HUES48 (cell line): ENCODE measurements around the gene LBHD1.
A peak's percentile ranks its signal among the peaks of the same experiment; 100 is the strongest.
"Not testable (repeated sequence)": the region's sequence is repeated elsewhere in the genome, so short reads cannot be mapped to it uniquely, and the experiment has no call there.

ENCODE experiments used
- H3K27ac ChIP-seq: one replicate; pipeline ENCODE4 v1.7.0; 2013; ENCODE audit warnings: low read depth, low read length, inconsistent platforms
- H3K27me3 ChIP-seq: 2 replicates; pipeline ENCODE4 v1.6.1; 2013; ENCODE audit warnings: mild to moderate bottlenecking, low read length; ENCODE audit not compliant: control insufficient read depth, insufficient read depth
- H3K36me3 ChIP-seq: 2 replicates; pipeline ENCODE4 v1.6.1; 2013; ENCODE audit warnings: low read length; ENCODE audit not compliant: control insufficient read depth, insufficient read depth
- H3K4me1 ChIP-seq: 2 replicates; pipeline ENCODE4 v1.6.1; 2013; ENCODE audit warnings: mild to moderate bottlenecking, low read length; ENCODE audit not compliant: control insufficient read depth, insufficient read depth
- H3K4me3 ChIP-seq: 2 replicates; pipeline ENCODE4 v1.5.1; 2013; ENCODE audit warnings: mild to moderate bottlenecking, low read depth, low read length
- H3K9ac ChIP-seq: 2 replicates; pipeline ENCODE4 v1.6.1; 2013; ENCODE audit warnings: mild to moderate bottlenecking, low read depth, low read length, moderate library complexity
- H3K9me3 ChIP-seq: 2 replicates; pipeline ENCODE4 v1.6.1; 2013; ENCODE audit warnings: low read length; ENCODE audit not compliant: control insufficient read depth, insufficient read depth

The LBHD1 gene

DNA sequence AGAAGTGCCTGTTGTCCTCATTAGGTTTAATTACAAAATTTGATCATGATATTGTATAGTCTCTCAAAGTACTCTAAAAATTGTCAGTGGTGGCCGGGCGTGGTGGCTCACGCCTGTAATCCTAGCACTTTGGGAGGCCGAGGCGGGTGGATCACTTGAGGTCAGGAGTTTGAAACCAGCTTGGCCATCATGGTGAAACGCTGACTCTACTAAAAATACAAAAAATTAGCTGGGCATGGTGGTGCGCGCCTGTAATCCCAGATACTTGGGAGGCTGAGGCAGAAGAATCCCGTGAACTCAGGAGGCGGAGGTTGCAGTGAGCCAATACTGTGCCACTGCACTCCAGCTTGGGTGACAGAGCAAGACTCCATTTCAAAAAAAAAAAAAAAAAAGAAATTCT lies 3.3 kb upstream of the LBHD1 start:
- H3K9me3 ChIP-seq, H3K27me3 ChIP-seq, H3K9ac ChIP-seq, H3K4me1 ChIP-seq, H3K4me3 ChIP-seq, H3K27ac ChIP-seq: not testable (repeated sequence)
- peaks cover 41% of the 10 kb centered on the region for H3K36me3 ChIP-seq

GRCh38 chr11:62673196-62673525 lies 1.1 kb upstream of the LBHD1 start:
- no peaks in the 10 kb centered on the region for H3K9me3 ChIP-seq
- H3K4me3 ChIP-seq: no peak overlapping the region
- no peaks in the 10 kb centered on the region for H3K27me3 ChIP-seq
- H3K4me1 ChIP-seq: peaks cover 5% of the 10 kb centered on the region; the same call in 1 of the 2 replicates
- no peak overlapping the region for H3K27ac ChIP-seq
- peaks cover 41% of the 10 kb centered on the region for H3K36me3 ChIP-seq
- H3K9ac ChIP-seq: no peak overlapping the region

GRCh38 chr11:62671236-62671607 lies 845 bp downstream of the LBHD1 start:
- peak overlapping the region; percentile 83 for H3K9ac ChIP-seq
- no peaks in the 10 kb centered on the region for H3K27me3 ChIP-seq
- peak overlapping the region; percentile 96 for H3K27ac ChIP-seq
- H3K9me3 ChIP-seq: no peaks in the 10 kb centered on the region
- H3K4me1 ChIP-seq: peaks cover 11% of the 10 kb centered on the region; the same call in 1 of the 2 replicates
- peak overlapping the region; percentile 87 for H3K4me3 ChIP-seq
- H3K36me3 ChIP-seq: peaks cover 36% of the 10 kb centered on the region

DNA sequence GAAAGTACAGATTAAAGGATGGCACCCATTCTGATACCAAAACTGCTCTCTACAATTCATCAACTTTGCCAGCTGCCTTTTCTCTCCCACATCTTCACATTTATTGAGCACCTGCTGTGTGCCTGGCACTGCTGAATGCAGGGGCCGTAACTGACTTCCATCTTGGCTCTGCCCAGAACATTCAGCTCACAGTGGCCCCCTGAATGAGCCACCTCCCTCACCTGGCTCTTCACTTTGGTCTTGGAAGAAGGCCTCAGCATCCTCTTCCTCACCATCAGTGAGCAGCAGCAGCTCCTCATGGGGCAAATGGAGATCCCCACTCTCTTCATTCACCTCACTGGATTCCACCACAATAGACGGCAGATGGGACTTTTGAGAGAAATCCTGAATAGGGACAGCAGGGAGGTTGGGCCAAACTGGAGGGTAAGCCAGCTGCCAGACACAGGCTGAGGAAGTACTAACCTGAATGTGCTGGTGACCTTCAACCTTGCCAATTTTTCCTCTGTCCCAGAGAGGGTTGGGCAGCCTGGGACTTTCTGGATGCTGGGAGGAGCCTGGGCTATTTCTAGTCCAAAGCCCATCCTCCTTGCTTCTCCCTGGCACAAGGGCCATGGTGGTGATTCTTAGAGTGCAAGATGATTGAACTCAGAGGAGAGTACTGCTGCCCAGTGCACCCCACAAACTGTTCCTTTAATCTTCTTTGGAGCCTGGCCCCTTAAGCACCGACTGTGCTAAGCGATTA lies 2.5 kb downstream of the LBHD1 start:
- H3K4me3 ChIP-seq: no peak overlapping the region
- no peaks in the 10 kb centered on the region for H3K9me3 ChIP-seq
- no peak overlapping the region for H3K9ac ChIP-seq
- H3K27me3 ChIP-seq: no peaks in the 10 kb centered on the region
- peaks cover 12% of the 10 kb centered on the region; the same call in 1 of the 2 replicates for H3K4me1 ChIP-seq
- H3K36me3 ChIP-seq: peaks cover 33% of the 10 kb centered on the region
- H3K27ac ChIP-seq: peak overlapping the region; percentile 58

DNA sequence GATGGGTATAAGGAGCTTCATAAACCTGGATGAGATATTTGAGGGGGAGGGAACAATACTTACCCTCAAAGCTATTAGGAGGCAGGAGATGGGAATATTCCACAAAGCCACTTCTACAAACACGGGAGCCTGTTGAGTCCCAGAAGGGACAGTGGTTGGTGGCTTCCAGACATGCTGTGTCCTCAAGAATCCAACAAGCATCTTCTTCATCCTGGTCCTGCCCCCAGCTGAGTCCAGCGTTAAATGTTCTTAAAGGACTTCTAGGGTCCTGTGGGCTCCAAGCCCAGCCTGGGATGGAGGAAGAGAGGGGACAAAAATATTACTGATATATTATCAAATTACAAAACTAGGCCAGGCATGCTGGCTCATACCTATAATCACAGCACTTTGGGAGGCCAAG lies 4.6 kb downstream of the LBHD1 start:
- peak overlapping the region; percentile 73; the same call in 1 of the 2 replicates for H3K4me3 ChIP-seq
- H3K9ac ChIP-seq: no peak overlapping the region; the same call in 1 of the 2 replicates
- peak overlapping the region; percentile 97 for H3K27ac ChIP-seq
- peaks cover 25% of the 10 kb centered on the region for H3K36me3 ChIP-seq
- H3K4me1 ChIP-seq: peaks cover 12% of the 10 kb centered on the region; the same call in 1 of the 2 replicates
- H3K27me3 ChIP-seq: no peaks in the 10 kb centered on the region
- H3K9me3 ChIP-seq: no peaks in the 10 kb centered on the region

GRCh38 chr11:62666259-62666926 lies 5.7 kb downstream of the LBHD1 start:
- peak overlapping the region; percentile 97 for H3K27ac ChIP-seq
- H3K4me1 ChIP-seq: peaks cover 12% of the 10 kb centered on the region; the same call in 1 of the 2 replicates
- no peaks in the 10 kb centered on the region for H3K27me3 ChIP-seq
- peak overlapping the region; percentile 73 for H3K4me3 ChIP-seq
- H3K9ac ChIP-seq: peak overlapping the region; percentile 98
- no peaks in the 10 kb centered on the region for H3K9me3 ChIP-seq
- H3K36me3 ChIP-seq: peaks cover 30% of the 10 kb centered on the region

GRCh38 chr11:62665599-62666258 lies 6.3 kb downstream of the LBHD1 start:
- Histone ChIP-seq H3K4me3 (peak overlapping the region; percentile 73), H3K27ac (peak overlapping the region; percentile 97), H3K4me1 (peaks cover 12% of the 10 kb centered on the region; the same call in 1 of the 2 replicates), H3K27me3 (no peaks in the 10 kb centered on the region), H3K9ac (peak overlapping the region; percentile 98), H3K36me3 (peaks cover 30% of the 10 kb centered on the region), H3K9me3 (no peaks in the 10 kb centered on the region)

GRCh38 chr11:62665075-62665598 lies 6.9 kb downstream of the LBHD1 start, which contains the start of the genes C11orf98 and CSKMT:
Gene C11orf98 (minus strand): TSS chr11:62665210. CDS start chr11:62665169, 41 bp downstream.
Gene CSKMT (plus strand): TSS chr11:62665312. CDS start chr11:62665880, 568 bp downstream.
- H3K27me3 ChIP-seq: no peaks in the 10 kb centered on the region
- no peaks in the 10 kb centered on the region for H3K9me3 ChIP-seq
- H3K4me3 ChIP-seq: peak within 1 kb of the TSS; percentile 73
- peaks cover 12% of the 10 kb centered on the region; the same call in 1 of the 2 replicates for H3K4me1 ChIP-seq
- H3K36me3 ChIP-seq: peaks cover 30% of the 10 kb centered on the region
- H3K9ac ChIP-seq: peak within 1 kb of the TSS; percentile 98
- H3K27ac ChIP-seq: peak within 1 kb of the TSS; percentile 97

DNA sequence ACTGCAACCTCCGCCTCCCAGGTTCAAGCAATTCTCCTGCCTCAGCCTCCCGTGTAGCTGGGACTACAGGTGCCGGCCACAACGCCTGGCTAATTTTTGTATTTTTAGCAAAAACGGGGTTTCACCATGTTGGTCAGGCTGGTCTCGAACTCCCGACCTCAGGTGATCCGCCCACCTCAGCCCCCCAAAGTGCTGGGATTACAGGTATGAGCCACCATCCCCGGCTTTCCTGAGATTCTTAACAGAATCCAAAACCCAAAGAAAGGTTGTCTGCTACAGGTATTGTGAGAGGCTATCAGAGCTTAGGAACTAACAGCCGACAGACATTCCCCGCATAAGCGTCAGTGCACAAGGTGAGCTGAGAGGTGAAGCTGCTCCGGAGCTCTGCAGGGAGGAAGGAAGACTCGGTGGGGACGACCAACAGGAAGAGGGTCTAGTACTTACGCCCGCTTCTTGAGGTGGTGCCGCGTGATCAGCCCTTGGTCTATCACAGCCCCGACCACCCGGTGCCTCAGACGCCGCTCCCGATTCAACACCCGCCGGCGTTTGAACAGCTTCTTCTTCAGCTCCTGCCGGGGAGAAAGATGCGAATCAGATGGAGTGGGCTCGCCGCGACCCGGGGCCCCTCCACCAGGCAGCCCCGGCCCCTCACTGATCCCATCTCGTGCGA lies 7.5 kb downstream of the LBHD1 start:
- Histone ChIP-seq H3K9ac (peak overlapping the region; percentile 89), H3K36me3 (peaks cover 30% of the 10 kb centered on the region), H3K27ac (peak overlapping the region; percentile 97), H3K9me3 (no peaks in the 10 kb centered on the region), H3K4me1 (peaks cover 12% of the 10 kb centered on the region; the same call in 1 of the 2 replicates), H3K27me3 (no peaks in the 10 kb centered on the region), H3K4me3 (peak overlapping the region; percentile 73)

DNA sequence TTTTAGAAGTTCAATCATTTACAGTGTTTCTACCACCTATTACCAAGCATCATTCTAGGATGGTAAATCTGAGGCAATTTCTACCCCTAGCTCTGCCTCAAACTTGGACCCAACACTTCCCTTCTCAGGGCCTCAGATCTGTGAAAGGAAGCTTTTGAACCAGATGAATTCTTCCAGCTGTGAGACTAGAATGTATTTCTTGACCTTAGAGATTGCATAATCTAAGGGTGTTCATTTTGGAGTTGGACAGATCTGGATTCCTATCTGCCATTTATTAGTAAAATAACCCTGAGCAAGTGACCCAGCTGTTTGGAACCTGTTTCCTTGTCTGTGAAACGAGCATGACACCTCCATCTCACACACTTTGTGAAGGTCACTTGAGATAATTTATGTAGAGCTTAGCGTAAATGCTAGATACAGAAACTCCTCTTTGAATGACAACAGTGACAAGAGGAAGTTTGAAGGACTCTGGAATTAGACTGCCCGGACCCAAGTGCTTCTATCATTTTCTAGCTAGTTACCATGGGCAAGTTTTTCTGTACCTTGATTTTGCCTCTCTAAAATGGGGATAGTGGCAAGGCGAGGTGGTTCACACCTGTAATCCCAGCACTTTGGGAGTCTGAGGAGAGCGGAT lies 15.2 kb downstream of the LBHD1 start:
- no peak overlapping the region for H3K27ac ChIP-seq
- H3K9ac ChIP-seq: no peak overlapping the region
- no peaks in the 10 kb centered on the region for H3K27me3 ChIP-seq
- 0 out of 2 replicates have a peak, but pooled peaks cover 4% of the 10 kb centered on the region for H3K4me1 ChIP-seq
- H3K9me3 ChIP-seq: no peaks in the 10 kb centered on the region
- no peaks in the 10 kb centered on the region; the same call in none of the 2 replicates for H3K36me3 ChIP-seq
- no peak overlapping the region for H3K4me3 ChIP-seq
